ENCODE results near the gene BRIX1.

DNA sequence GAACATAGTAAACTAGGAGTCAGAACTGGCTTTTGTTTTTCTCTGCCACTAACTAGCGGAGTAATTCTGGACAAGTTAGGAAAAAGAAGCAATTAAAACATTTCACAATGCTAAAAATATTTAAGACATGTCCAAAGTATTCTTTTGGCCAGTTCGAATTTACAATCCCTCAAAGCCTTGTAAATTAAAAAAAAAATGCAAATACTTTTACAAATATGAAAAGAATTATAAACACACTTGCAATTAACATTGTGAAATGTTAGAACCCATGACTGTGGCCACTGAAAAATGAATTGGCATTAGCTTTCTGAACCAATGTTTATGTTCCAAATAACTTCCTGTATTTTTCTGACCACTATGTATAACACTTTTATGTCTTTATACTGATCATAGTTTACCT is 2.4 kb upstream of the BRIX1 start:
- TF ChIP-seq, protein P1, sequence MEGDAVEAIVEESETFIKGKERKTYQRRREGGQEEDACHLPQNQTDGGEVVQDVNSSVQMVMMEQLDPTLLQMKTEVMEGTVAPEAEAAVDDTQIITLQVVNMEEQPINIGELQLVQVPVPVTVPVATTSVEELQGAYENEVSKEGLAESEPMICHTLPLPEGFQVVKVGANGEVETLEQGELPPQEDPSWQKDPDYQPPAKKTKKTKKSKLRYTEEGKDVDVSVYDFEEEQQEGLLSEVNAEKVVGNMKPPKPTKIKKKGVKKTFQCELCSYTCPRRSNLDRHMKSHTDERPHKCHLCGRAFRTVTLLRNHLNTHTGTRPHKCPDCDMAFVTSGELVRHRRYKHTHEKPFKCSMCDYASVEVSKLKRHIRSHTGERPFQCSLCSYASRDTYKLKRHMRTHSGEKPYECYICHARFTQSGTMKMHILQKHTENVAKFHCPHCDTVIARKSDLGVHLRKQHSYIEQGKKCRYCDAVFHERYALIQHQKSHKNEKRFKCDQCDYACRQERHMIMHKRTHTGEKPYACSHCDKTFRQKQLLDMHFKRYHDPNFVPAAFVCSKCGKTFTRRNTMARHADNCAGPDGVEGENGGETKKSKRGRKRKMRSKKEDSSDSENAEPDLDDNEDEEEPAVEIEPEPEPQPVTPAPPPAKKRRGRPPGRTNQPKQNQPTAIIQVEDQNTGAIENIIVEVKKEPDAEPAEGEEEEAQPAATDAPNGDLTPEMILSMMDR (IDR thresholded peaks at IDR 0.05; ENCODE audit: insufficient read depth, low read length, poor library complexity, severe bottlenecking) = no peak
- no peak for TF ChIP-seq EZH2phosphoT487 (conservative IDR thresholded peaks at IDR 0.05; ENCODE audit: low read length)

Data from SU-DHL-6 (cell line).